Measurements from ENCODE around the gene FIBCD1. TPM values are rescaled to one million over a fixed set of nuclear protein-coding genes. Genes with fewer than 3 reads are reported as not detected.
A peak's percentile ranks its signal among the peaks of the same experiment; 100 is the strongest.

FIBCD1 gene
- total RNA-seq, 4 donors from 2014 or later: not detected

GRCh38 chr9:130943221-130943620 lies 4.2 kb upstream of the FIBCD1 start:
- H3K4me3 ChIP-seq: no peak overlapping the region
- TF ChIP-seq CTCF (IDR thresholded peaks at IDR 0.05) (no peak), POLR2A (IDR thresholded peaks at IDR 0.05) (no peak)
- peaks cover 16 to 36% (median 26%) of the 10 kb centered on the region in 3 donors for H3K4me1 ChIP-seq
- WGBS, 2 donors: 37 to 54% methylated on average over 10 to 11 of the region's 13 CpGs
- intact Hi-C loops (cut with DNase I): loop anchor here (10.0 kb wide), 1 partner anchor 68 kb away; no protein-coding TSS in a partner anchor
- peaks cover 11 to 86% (median 17%) of the 10 kb centered on the region in 4 donors for H3K27me3 ChIP-seq
- H3K9me3 ChIP-seq: no peaks in the 10 kb centered on the region
- H3K36me3 ChIP-seq: no peaks in the 10 kb centered on the region
- H3K27ac ChIP-seq: no peak overlapping the region
- DNase-seq: no peak

- Histone ChIP-seq H3K27me3 (peaks cover 16 to 86% (median 22%) of the 10 kb centered on the region in 4 donors), H3K4me3 (no peak overlapping the region), H3K4me1 (peaks cover 20 to 41% (median 31%) of the 10 kb centered on the region in 3 donors), H3K9me3 (no peaks in the 10 kb centered on the region), H3K36me3 (no peaks in the 10 kb centered on the region), H3K27ac (no peak overlapping the region)
- DNase-seq: no peak
- 76 to 77% methylated on average over 10 of the region's 10 CpGs for WGBS, 2 donors
- TF ChIP-seq POLR2A (IDR thresholded peaks at IDR 0.05) (no peak), CTCF (IDR thresholded peaks at IDR 0.05) (no peak)
- intact Hi-C loops (cut with DNase I): loop anchor here (10.0 kb wide), 1 partner anchor 68 kb away; no protein-coding TSS in a partner anchor
Measured at GRCh38 chr9:130942679-130943078, 3.6 kb upstream of the FIBCD1 start.

GRCh38 chr9:130942084-130942483 lies 3.0 kb upstream of the FIBCD1 start:
- intact Hi-C loops (cut with DNase I): loop anchor here (10.0 kb wide), 1 partner anchor 67 kb away; no protein-coding TSS in a partner anchor
- no peaks in the 10 kb centered on the region for H3K9me3 ChIP-seq
- no peak overlapping the region for H3K4me3 ChIP-seq
- H3K36me3 ChIP-seq: no peaks in the 10 kb centered on the region
- 82 to 85% methylated on average over 4 to 5 of the region's 6 CpGs for WGBS, 2 donors
- H3K27me3 ChIP-seq: peaks cover 16 to 86% (median 27%) of the 10 kb centered on the region in 4 donors
- no peak for DNase-seq
- H3K4me1 ChIP-seq: peaks cover 20 to 45% (median 31%) of the 10 kb centered on the region in 3 donors
- no peak overlapping the region for H3K27ac ChIP-seq
- no peak for TF ChIP-seq POLR2A (IDR thresholded peaks at IDR 0.05)
- TF ChIP-seq CTCF (IDR thresholded peaks at IDR 0.05): no peak

GRCh38 chr9:130940693-130941576 lies 1.9 kb upstream of the FIBCD1 start:
- intact Hi-C loops (cut with DNase I): loop anchor here (10.0 kb wide), 1 partner anchor 66 kb away; no protein-coding TSS in a partner anchor
- H3K4me1 ChIP-seq: peaks cover 20 to 51% (median 31%) of the 10 kb centered on the region in 3 donors
- H3K9me3 ChIP-seq: no peaks in the 10 kb centered on the region
- H3K27ac ChIP-seq: no peak overlapping the region
- TF ChIP-seq POLR2A (IDR thresholded peaks at IDR 0.05) (no peak), CTCF (IDR thresholded peaks at IDR 0.05) (peak; percentile 31 to 94 (median 86))
- peaks cover 16 to 90% (median 27%) of the 10 kb centered on the region in 4 donors for H3K27me3 ChIP-seq
- no peak for DNase-seq
- peak overlapping the region in 1 of 4 donors; percentile 8 for H3K4me3 ChIP-seq
- no peaks in the 10 kb centered on the region for H3K36me3 ChIP-seq
- WGBS, 2 donors: 1 to 4% methylated on average over 16 to 21 of the region's 36 CpGs
